Activated CD8-positive, alpha-beta memory T cell treated with anti-CD3 and anti-CD28 coated beads, Interleukin-2, amount 50 U/mL, for 48 hours (primary cell): ENCODE data around the gene RDH13.

ENCODE experiments used
- DNase-seq: peaks from one replicate; pipeline ENCODE4 v3.0.0-alpha.2; 2020

RDH13 gene

GRCh38 chr19:55091126-55091910 is 28.4 kb upstream of the RDH13 start:
- DNase-seq, result no peak

DNA sequence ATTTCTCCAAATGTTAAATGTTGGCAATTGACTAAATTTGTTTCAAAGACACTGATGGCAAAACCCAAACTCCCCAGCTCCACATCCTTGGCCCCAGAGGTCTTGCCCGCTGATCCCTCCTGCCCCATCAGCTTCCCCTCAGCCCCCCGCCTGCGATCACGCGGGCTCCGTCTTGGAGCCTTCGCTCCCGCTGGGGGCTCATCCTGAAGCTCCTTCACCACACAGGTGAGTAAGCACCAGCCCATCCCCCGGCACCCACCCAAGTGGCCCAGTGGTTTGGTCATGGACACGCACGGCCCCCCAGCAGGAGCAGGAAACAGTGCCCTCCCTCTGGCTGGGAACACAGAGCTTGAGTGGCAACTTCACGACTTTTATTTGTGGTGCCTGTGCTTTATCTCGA is 27.6 kb upstream of the RDH13 start:
- DNase-seq, result no peak

DNA sequence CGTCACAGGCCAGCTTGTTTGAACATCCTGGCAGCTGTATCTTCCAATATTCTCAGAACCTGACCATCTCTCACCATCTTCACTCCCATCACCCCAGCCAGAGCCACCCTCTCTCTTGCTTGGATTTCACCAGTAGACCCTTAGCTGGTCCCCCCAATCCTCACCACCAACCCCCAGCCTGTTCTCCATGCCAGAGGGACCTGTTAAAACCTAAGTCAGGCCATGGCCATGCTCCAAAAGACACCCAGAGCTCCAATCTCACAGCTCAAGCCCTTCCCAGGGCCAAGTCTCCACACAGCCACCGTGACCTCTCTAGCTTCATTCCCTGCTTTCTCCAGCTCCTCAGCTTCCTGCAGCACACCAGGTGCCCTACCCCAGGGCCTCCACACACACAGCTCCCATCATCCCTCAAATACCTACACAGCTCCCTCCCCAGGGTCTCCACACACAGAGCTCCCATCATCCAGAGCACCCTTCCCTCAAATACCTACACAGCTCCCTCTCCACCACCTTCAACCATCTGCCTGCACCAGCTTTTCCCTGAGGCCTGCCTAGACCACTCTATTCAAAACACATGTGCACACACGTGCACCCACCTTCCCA is 26.5 kb upstream of the RDH13 start:
- no peak for DNase-seq

DNA sequence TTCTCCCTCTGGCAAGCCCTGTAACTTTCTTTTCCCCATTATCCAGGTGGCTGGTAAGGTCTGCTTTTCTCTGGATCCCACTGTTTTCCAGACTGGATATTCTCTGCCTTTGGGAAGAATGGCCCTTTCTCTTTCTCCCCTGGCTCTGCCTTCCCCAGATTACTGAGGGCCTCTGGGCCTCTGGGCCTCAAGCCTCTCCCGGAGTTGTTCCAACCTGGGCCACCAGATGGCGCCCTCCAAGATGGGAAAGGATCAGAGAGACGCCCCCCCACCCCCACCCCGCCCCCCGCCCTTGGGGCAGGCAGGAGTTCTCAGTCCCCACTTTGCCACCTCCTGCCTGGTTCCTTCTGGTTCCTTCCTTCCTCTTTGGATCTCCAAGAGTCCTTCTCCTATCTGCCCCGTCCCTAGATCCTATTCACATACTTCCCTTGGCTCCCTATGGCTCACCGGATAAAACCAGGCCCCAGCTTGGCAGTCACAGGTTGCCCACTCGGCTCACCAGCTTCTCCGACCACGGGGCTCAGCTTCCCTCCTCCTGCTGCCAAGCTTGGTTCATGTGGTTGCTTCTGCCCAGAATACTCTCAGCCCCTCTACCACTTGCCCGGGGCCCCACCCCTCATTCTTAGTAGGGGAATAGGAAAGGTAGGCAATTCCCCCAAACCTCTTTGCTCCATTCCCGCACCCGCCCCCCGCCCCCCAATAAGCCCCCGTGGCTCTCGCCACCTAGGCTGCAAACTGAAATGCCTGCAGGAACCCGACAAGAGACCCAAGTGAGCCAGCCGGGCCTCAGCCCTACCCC is 25.8 kb upstream of the RDH13 start:
- DNase-seq, result peak; percentile 99

- no peak for DNase-seq
These were observed 25.1 kb upstream of the RDH13 start for GRCh38 chr19:55088021-55088451.

DNA sequence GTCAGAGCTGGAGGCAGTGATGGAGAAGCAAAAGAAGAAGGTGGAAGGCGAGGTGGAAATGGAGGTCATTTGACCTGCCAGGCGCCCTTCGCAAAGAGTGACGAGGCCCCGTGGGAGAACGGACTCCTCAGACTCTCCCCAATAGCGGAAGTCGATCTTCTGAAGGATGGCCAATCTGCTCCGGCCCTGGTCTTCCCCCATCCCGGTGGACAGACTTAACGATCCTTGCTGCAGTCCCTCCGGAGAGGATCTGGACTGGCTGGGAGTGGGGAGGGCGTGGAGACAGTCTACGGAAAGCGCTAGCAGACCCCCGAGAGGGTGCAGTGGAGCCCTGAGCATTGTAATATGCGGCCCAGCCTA is 24.6 kb upstream of the RDH13 start:
- no peak for DNase-seq

DNA sequence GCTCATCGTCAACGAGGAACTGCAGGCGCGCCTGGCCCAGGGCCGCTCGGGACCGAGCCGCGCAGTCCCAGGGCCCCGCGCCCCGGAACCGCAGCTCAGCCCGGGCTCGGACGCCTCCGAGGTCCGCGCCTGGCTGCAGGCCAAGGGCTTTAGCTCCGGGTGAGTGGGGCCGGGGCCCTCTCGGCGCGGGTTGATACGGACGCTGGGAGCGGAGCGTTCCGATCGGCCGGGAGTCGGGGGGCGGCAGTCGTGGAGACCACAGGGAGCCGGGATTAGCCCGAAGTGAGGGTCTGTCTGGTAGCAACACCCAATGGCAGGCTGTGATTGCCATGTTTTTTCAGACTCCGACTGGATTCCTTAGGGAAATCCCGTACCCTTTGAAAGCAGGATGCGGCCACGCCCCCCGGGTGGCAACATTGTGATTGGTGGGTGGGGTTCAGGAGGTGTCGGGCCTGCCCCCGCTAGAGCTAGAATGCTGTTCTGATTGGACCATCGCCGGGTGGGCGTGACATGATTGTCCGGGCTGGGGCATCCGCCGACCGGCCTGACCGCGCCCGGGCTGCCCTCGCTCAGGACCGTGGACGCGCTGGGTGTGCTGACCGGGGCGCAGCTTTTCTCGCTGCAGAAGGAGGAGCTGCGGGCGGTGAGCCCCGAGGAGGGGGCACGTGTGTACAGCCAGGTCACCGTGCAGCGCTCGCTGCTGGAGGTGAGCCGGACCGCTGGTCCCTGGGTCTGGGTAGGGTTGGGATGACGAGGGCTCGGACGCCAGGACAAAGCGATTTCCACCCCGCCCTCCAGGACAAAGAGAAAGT is 24.0 kb upstream of the RDH13 start:
- DNase-seq, result peak; percentile 82

DNA sequence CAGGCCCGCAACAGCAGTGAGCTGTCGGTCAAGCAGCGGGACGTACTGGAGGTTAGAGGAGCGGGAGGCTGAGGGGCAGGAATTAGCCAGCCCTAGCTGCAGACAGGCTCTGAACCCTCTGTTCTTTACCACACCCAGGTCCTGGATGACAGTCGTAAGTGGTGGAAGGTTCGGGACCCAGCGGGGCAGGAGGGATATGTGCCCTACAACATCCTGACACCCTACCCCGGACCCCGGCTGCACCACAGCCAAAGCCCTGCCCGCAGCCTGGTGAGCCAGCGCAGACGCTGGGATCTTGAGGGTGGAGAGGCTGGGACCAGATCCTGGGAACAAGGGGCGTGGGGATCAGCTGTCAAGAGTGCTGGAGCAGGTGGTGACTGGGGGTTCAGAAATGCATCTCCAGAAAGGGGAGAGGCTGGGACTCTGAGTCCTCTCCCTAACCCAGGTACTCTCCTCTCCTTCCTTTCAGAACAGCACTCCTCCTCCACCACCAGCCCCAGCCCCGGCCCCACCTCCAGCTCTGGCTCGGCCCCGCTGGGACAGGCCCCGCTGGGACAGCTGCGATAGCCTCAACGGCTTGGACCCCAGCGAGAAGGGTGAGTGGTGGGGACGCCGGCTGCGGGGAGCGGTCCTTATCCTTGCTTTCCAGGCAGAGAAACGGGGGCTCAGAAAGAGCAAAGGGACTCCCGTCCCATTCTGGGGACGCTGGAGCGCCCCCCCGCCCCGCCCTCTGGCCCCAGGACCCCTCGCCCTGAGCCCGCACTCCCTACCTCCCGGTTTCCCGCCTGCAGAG is 23.2 kb upstream of the RDH13 start:
- DNase-seq, result no peak

DNA sequence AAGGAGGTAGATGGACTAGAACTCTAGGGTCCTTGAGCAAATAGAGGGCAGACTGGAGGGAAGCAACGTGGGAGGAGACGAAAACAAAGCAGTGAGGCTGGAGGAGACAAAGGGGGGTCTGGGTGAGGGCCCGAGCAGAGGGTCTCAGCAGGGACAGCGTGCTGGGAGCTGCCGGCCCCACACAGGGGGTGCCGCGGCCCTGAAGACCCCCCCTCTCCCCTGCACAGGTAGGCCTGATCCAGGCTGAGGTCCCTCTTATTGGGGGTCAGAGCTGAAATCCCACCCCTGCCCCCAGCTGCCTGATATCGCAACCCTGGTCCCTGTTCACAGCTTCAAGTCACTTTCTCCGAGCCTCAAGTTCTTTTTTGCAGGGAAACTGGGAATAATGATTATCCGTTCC is 21.5 kb upstream of the RDH13 start:
- DNase-seq, result no peak

GRCh38 chr19:55083004-55083850 is 20.3 kb upstream of the RDH13 start:
- peak; percentile 43 for DNase-seq

DNA sequence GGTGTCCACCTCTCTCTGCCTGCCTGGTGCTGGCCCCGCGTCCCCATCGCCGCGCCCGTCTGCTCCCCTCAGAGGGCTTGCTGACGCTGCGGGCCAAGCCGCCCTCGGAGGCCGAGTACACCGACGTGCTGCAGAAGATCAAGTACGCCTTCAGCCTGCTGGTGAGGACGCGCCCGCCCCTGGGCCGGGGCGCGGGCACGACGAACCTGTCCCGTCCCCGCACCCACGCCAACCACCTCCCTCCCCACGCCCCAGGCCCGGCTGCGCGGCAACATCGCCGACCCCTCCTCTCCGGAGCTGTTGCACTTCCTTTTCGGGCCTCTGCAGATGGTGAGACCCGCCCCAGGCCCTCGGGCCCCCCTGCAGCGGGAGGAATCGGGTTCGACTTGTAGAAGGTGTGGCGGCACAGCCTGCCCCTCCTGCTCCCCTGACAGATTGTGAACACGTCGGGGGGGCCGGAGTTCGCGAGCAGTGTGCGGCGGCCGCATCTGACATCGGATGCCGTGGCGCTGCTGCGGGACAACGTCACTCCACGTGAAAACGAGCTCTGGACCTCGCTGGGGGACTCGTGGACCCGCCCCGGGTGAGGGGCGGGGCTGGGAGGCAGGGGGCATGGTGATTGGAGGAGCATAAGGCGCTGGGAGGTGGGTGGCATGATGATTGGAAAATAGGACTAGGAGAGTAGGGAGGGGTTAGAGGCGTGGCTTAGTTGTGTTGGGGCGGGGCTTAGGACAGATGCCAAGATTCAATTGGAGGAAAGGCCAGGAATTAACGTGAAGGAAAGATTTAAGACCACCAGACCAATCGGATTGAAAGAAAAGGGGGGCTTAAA is 19.3 kb upstream of the RDH13 start:
- DNase-seq, result peak; percentile 71

DNA sequence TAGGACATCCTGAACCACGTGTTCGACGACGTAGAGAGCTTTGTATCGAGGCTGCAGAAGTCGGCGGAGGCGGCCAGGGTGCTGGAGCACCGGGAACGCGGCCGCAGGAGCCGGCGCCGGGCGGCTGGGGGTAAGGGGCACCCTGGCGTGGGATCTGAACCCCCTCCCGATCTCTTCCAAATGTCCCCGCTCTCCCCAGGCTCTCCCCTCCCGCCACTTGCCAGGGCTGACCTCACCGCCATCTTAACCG is 18.7 kb upstream of the RDH13 start:
- no peak for DNase-seq

GRCh38 chr19:55080968-55081769 is 18.2 kb upstream of the RDH13 start:
- peak; percentile 96 for DNase-seq

GRCh38 chr19:55080121-55080967 is 17.4 kb upstream of the RDH13 start:
- DNase-seq, result peak; percentile 88

GRCh38 chr19:55079400-55080038 is 16.6 kb upstream of the RDH13 start:
- peak; percentile 45 for DNase-seq

GRCh38 chr19:55078996-55079395 is 16.0 kb upstream of the RDH13 start:
- no peak for DNase-seq

DNA sequence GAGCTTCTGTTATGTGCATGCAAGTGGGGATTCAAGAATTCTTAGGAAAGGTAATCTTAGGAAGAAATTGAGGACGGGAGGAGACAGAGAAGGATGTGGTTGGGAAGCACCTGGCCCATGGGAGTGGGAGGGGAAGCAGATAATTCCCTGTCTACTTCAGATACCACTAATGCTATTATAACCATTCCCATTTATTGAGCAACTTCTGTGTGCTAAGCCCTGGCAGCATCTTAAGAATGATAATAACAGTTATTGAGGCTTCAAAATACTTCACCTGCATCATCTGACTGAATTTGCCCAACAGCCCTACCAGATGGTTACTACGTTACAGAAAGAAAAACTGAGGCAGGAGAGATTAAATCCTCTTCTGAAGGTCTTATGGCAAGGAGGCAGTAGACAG is 14.2 kb upstream of the RDH13 start:
- DNase-seq, result no peak

- DNase-seq, result no peak
These were observed 13.4 kb upstream of the RDH13 start for GRCh38 chr19:55076321-55076720.
